SK-N-MC (cell line): ENCODE data around the gene SRGAP3.

Experiments used
- DNase-seq: peaks from one replicate; pipeline ENCODE4 v3.0.0-alpha.2; 2011; ENCODE audit warnings: low read depth, low spot score
- H3K27ac ChIP-seq: fragments of 200-600 bp; sonication (generic); 2 replicates; pipeline ENCODE4 v1.5.1; 2016; ENCODE audit warnings: mixed run types
- H3K36me3 ChIP-seq: fragments of 200-600 bp; sonication (generic); 2 replicates; pipeline ENCODE4 v1.6.1; 2017; ENCODE audit warnings: antibody characterized with exemption, low read length, mixed read lengths; ENCODE audit not compliant: insufficient read depth
- H3K4me3 ChIP-seq: fragments of 200-600 bp; sonication (generic); 2 replicates; pipeline ENCODE4 v1.5.1; 2016
- H3K9ac ChIP-seq: fragments of 200-600 bp; sonication (generic); 2 replicates; pipeline ENCODE4 v1.8.0; 2017; ENCODE audit warnings: mixed run types, mixed read lengths; ENCODE audit not compliant: insufficient read length
- H3K9me3 ChIP-seq: fragments of 200-600 bp; sonication (generic); 2 replicates; pipeline ENCODE4 v1.6.1; 2017; ENCODE audit warnings: low read depth, mild to moderate bottlenecking, antibody characterized with exemption, low read length, moderate library complexity, mixed read lengths
- EZH2 ChIP-seq: fragments of 200-600 bp; sonication (generic); IDR thresholded peaks from one replicate; pipeline ENCODE4 v1.6.1; 2017; ENCODE audit warnings: antibody characterized with exemption
- FOXP2 ChIP-seq: optimal IDR thresholded peaks from 2 replicates; pipeline ENCODE3; 2011; ENCODE audit warnings: mild to moderate bottlenecking, moderate library complexity; ENCODE audit not compliant: insufficient read depth; ENCODE audit errors: extremely low read length, control extremely low read depth
- POLR2AphosphoS5 ChIP-seq: IDR thresholded peaks from 2 replicates; pipeline ENCODE4 v1.6.1; 2012; ENCODE audit warnings: mild to moderate bottlenecking, low read depth, low read length, borderline replicate concordance

The SRGAP3 gene

GRCh38 chr3:9102240-9102981 lies 147.0 kb downstream of the SRGAP3 start:
- H3K9me3 ChIP-seq = no peaks in the 10 kb centered on the region
- TF ChIP-seq EZH2 (no peak), POLR2AphosphoS5 (no peak), FOXP2 (no peak)
- no peak overlapping the region for H3K4me3 ChIP-seq
- H3K9ac ChIP-seq = no peak overlapping the region
- DNase-seq = no peak
- H3K27ac ChIP-seq = no peak overlapping the region
- H3K36me3 ChIP-seq = no peaks in the 10 kb centered on the region

GRCh38 chr3:9101286-9101685 lies 148.2 kb downstream of the SRGAP3 start:
- Histone ChIP-seq H3K4me3 (no peak overlapping the region), H3K27ac (no peak overlapping the region), H3K9me3 (no peaks in the 10 kb centered on the region), H3K36me3 (no peaks in the 10 kb centered on the region), H3K9ac (no peak overlapping the region)
- TF ChIP-seq FOXP2 = no peak
- TF ChIP-seq EZH2 = no peak
- no peak for TF ChIP-seq POLR2AphosphoS5
- DNase-seq = no peak

- H3K27ac ChIP-seq = no peak overlapping the region
- no peak overlapping the region for H3K4me3 ChIP-seq
- DNase-seq = no peak
- no peaks in the 10 kb centered on the region for H3K9me3 ChIP-seq
- no peaks in the 10 kb centered on the region for H3K36me3 ChIP-seq
- no peak overlapping the region for H3K9ac ChIP-seq
- TF ChIP-seq POLR2AphosphoS5 (no peak), FOXP2 (no peak), EZH2 (no peak)
Observed at GRCh38 chr3:9100513-9100894, 148.9 kb downstream of the SRGAP3 start.

- Histone ChIP-seq H3K4me3 (no peak overlapping the region), H3K27ac (no peak overlapping the region), H3K9ac (no peak overlapping the region), H3K9me3 (no peaks in the 10 kb centered on the region), H3K36me3 (no peaks in the 10 kb centered on the region)
- TF ChIP-seq POLR2AphosphoS5 (no peak), FOXP2 (no peak), EZH2 (no peak)
- no peak for DNase-seq
Observed at GRCh38 chr3:9099702-9100512, 149.5 kb downstream of the SRGAP3 start.

GRCh38 chr3:9098716-9099675 lies 150.4 kb downstream of the SRGAP3 start:
- no peak overlapping the region for H3K27ac ChIP-seq
- no peaks in the 10 kb centered on the region for H3K9me3 ChIP-seq
- H3K4me3 ChIP-seq = no peak overlapping the region
- DNase-seq = no peak
- no peak overlapping the region for H3K9ac ChIP-seq
- no peaks in the 10 kb centered on the region for H3K36me3 ChIP-seq
- TF ChIP-seq FOXP2 = no peak
- TF ChIP-seq POLR2AphosphoS5 = no peak
- no peak for TF ChIP-seq EZH2

GRCh38 chr3:9097495-9097894 lies 152.0 kb downstream of the SRGAP3 start:
- H3K4me3 ChIP-seq = no peak overlapping the region
- no peak for TF ChIP-seq POLR2AphosphoS5
- no peak for TF ChIP-seq EZH2
- no peak for TF ChIP-seq FOXP2
- no peak overlapping the region for H3K9ac ChIP-seq
- no peak overlapping the region for H3K27ac ChIP-seq
- H3K9me3 ChIP-seq = no peaks in the 10 kb centered on the region
- no peaks in the 10 kb centered on the region for H3K36me3 ChIP-seq
- no peak for DNase-seq

GRCh38 chr3:9091486-9092235 lies 157.8 kb downstream of the SRGAP3 start:
- H3K36me3 ChIP-seq = no peaks in the 10 kb centered on the region
- TF ChIP-seq FOXP2 (no peak), POLR2AphosphoS5 (no peak)
- H3K27ac ChIP-seq = no peak overlapping the region
- DNase-seq = no peak
- H3K9ac ChIP-seq = no peak overlapping the region
- no peak overlapping the region for H3K4me3 ChIP-seq
- no peaks in the 10 kb centered on the region for H3K9me3 ChIP-seq
